HG03159 (cell line): ENCODE data around the gene NEFH.

Experiments
- ATAC-seq: cut with Tn5 transposase; IDR thresholded peaks from one replicate; pipeline ENCODE4 v1.9.1; 2021; ENCODE audit warnings: mild to moderate bottlenecking, moderate library complexity; ENCODE audit not compliant: unreplicated experiment

Gene NEFH

GRCh38 chr22:29539105-29539504, 59.1 kb downstream of the NEFH start:
- ATAC-seq = no peak
